Measurements from ENCODE around the gene ACTL7B.

DNA sequence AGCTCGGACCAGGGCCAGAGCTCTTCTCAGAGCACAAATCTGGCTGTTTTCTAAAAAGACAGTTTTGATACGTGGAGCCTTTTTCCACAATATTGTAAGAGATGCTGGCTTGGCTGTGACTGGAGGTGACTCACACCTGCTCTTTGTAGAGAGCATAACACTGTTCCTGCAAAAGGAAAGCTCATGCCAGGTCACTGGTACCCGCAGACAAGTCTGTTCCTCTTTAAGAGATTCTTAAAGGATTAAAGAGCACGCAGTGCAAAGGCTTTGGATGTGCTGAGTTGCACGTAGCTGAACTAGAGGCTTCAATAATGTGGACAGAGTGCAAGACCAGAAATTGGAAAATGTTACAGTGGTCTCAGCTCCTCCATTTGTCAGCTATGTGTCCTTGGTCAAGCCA is 19.0 kb downstream of the ACTL7B start:
- TF ChIP-seq TAF1 (IDR thresholded peaks at IDR 0.05; ENCODE audit: borderline replicate concordance, low read depth, low read length), result no peak
- TF ChIP-seq POLR2AphosphoS5 (IDR thresholded peaks at IDR 0.05; ENCODE audit: low read depth, low read length), result no peak
- no peak for TF ChIP-seq POLR2A (IDR thresholded peaks at IDR 0.05; ENCODE audit: low read depth, low read length)

Measured in GM12892 (cell line).